GM12878 (cell line): ENCODE measurements around the gene PDE10A.

ENCODE experiments used
- BRCA1 ChIP-seq: IDR thresholded peaks from 2 replicates; pipeline ENCODE4 v1.6.1; 2011; ENCODE audit warnings: low read depth, low read length, improper control_type of control experiment
- CEBPB ChIP-seq, 2 experiments: fragments of 150-350 bp in 1 of 2; IDR thresholded peaks; 2 replicates each; pipeline ENCODE4 v1.6.1; 2012 to 2014; ENCODE audit warnings: low read depth in 2 of 2, low read length in 2 of 2, borderline replicate concordance in 1 of 2, inconsistent platforms in 1 of 2
- CHD2 ChIP-seq: IDR thresholded peaks from 2 replicates; pipeline ENCODE4 v1.6.1; 2011; ENCODE audit warnings: low read depth, low read length, improper control_type of control experiment, borderline replicate concordance
- EP300 ChIP-seq, 2 experiments: fragments of 150-350 bp in 1 of 2; IDR thresholded peaks; 2 replicates each; pipeline ENCODE4 v1.6.1; 2011 to 2012; ENCODE audit warnings: low read depth in 2 of 2, low read length in 2 of 2, borderline replicate concordance in 1 of 2, improper control_type of control experiment in 1 of 2, inconsistent platforms in 1 of 2; ENCODE audit not compliant: control insufficient read depth in 1 of 2
- EZH2 ChIP-seq: IDR thresholded peaks from 2 replicates; pipeline ENCODE4 v1.6.1; 2012; ENCODE audit warnings: low read depth, mild to moderate bottlenecking, control low read depth, inconsistent platforms, low read length, borderline replicate concordance; ENCODE audit not compliant: control insufficient read depth
- IKZF2 ChIP-seq, 2 experiments: fragments of 450-650 bp; IDR thresholded peaks; 2 replicates each; pipeline ENCODE4 v1.6.1; 2017; ENCODE audit warnings: mild to moderate bottlenecking in 2 of 2, moderate library complexity in 2 of 2
- JUND ChIP-seq: IDR thresholded peaks from 2 replicates; pipeline ENCODE4 v1.6.1; 2012; ENCODE audit warnings: low read depth, mild to moderate bottlenecking, low read length, improper control_type of control experiment, moderate library complexity
- NFYA ChIP-seq: IDR thresholded peaks from 2 replicates; pipeline ENCODE4 v1.6.1; 2011; ENCODE audit warnings: low read depth, mild to moderate bottlenecking, low read length, improper control_type of control experiment, borderline replicate concordance
- NR2F1 ChIP-seq: fragments of 450-650 bp; conservative IDR thresholded peaks from 2 replicates; pipeline ENCODE4 v1.6.1; 2017; ENCODE audit warnings: mild to moderate bottlenecking
- POLR2A ChIP-seq: IDR thresholded peaks from 2 replicates; pipeline ENCODE4 v1.6.1; 2011; ENCODE audit warnings: low read depth, mild to moderate bottlenecking, low read length
- YY1 ChIP-seq: IDR thresholded peaks from 2 replicates; pipeline ENCODE4 v1.6.1; 2011; ENCODE audit warnings: low read depth, mild to moderate bottlenecking, low read length
- TF ChIP-seq, protein P1 (sequence below), 3 experiments: IDR thresholded peaks in 2 of 3; conservative IDR thresholded peaks in 1 of 3; 2 replicates each; pipeline ENCODE4 v1.5.1; 2011; ENCODE audit warnings: low read depth in 3 of 3, low read length in 3 of 3, mild to moderate bottlenecking in 3 of 3, control low read depth in 2 of 3, moderate library complexity in 2 of 3, inconsistent platforms in 1 of 3, mixed read lengths in 1 of 3; ENCODE audit not compliant: control insufficient read depth in 2 of 3, insufficient read depth in 1 of 3; ENCODE audit errors: extremely low read depth in 1 of 3
- TF ChIP-seq, protein P2 (sequence below): fragments of 450-650 bp; IDR thresholded peaks from 2 replicates; pipeline ENCODE4 v1.6.1; 2017; ENCODE audit warnings: mild to moderate bottlenecking

DNA sequence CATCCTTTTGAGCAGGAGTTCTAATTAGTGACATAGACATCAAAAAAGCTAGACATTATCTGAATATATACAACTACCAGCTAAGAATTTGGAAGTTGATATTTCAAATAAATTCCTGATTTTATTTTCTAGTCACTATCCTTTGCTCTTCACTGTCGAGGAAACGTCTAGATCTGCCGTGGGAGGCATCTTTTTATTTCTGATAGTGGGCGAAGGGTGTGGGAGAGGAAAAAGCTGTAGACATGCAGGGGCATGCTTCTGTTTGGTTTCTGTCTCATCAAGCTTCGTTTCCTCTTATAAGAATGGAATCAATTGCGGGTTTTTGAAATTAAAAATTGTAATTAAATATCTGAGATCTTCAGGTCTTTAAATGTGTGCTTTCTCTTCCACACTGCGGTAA lies 337.4 kb downstream of the PDE10A start:
- no peak for TF ChIP-seq BRCA1
- no peak for TF ChIP-seq EP300 (IDR thresholded peaks at IDR 0.05; ENCODE audit: borderline replicate concordance in 1 of 2, control insufficient read depth in 1 of 2, low read depth in 2 of 2, low read length in 2 of 2)
- no peak for TF ChIP-seq NFYA
- no peak for TF ChIP-seq JUND
- no peak for TF ChIP-seq IKZF2 (IDR thresholded peaks at IDR 0.05)
- TF ChIP-seq, protein P1, sequence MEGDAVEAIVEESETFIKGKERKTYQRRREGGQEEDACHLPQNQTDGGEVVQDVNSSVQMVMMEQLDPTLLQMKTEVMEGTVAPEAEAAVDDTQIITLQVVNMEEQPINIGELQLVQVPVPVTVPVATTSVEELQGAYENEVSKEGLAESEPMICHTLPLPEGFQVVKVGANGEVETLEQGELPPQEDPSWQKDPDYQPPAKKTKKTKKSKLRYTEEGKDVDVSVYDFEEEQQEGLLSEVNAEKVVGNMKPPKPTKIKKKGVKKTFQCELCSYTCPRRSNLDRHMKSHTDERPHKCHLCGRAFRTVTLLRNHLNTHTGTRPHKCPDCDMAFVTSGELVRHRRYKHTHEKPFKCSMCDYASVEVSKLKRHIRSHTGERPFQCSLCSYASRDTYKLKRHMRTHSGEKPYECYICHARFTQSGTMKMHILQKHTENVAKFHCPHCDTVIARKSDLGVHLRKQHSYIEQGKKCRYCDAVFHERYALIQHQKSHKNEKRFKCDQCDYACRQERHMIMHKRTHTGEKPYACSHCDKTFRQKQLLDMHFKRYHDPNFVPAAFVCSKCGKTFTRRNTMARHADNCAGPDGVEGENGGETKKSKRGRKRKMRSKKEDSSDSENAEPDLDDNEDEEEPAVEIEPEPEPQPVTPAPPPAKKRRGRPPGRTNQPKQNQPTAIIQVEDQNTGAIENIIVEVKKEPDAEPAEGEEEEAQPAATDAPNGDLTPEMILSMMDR (IDR thresholded peaks at IDR 0.05 in 2 of 3, conservative IDR thresholded peaks at IDR 0.05 in 1 of 3; ENCODE audit: control insufficient read depth in 2 of 3, extremely low read depth in 1 of 3, insufficient read depth in 1 of 3, low read depth in 3 of 3, low read length in 3 of 3): no peak
- TF ChIP-seq POLR2A: no peak
- TF ChIP-seq NR2F1: no peak
- TF ChIP-seq YY1: no peak
- TF ChIP-seq CEBPB (IDR thresholded peaks at IDR 0.05; ENCODE audit: borderline replicate concordance in 1 of 2, low read depth in 2 of 2, low read length in 2 of 2): no peak
- TF ChIP-seq CHD2: no peak
- TF ChIP-seq, protein P2, sequence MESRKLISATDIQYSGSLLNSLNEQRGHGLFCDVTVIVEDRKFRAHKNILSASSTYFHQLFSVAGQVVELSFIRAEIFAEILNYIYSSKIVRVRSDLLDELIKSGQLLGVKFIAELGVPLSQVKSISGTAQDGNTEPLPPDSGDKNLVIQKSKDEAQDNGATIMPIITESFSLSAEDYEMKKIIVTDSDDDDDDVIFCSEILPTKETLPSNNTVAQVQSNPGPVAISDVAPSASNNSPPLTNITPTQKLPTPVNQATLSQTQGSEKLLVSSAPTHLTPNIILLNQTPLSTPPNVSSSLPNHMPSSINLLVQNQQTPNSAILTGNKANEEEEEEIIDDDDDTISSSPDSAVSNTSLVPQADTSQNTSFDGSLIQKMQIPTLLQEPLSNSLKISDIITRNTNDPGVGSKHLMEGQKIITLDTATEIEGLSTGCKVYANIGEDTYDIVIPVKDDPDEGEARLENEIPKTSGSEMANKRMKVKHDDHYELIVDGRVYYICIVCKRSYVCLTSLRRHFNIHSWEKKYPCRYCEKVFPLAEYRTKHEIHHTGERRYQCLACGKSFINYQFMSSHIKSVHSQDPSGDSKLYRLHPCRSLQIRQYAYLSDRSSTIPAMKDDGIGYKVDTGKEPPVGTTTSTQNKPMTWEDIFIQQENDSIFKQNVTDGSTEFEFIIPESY: no peak
- TF ChIP-seq EZH2: no peak
